Left ventricle myocardium superior (tissue), 1 donor: ENCODE results near the gene HPCAL1. TPM values are rescaled to one million over a fixed set of nuclear protein-coding genes. Genes with fewer than 3 reads are reported as not detected.
A peak's percentile ranks its signal among the peaks of the same experiment; 100 is the strongest.
"Not testable (repeated sequence)": the region's sequence is repeated elsewhere in the genome, so short reads cannot be mapped to it uniquely, and the experiment has no call there.

ENCODE experiments used
- ATAC-seq: fragments of 200-7000 bp; cut with Tn5 transposase; one replicate; pipeline ENCODE4 v1.9.1; 2020; ENCODE audit warnings: mild to moderate bottlenecking, moderate library complexity
- DNase-seq: peaks from one replicate; pipeline ENCODE4 v3.0.0-alpha.2; 2020
- intact Hi-C: fragments of 100-400 bp; cut with micrococcal nuclease; formaldehyde crosslinking; loops from one replicate; pipeline ENCODE4 v1.11.0; 2022
- total RNA-seq: library from RNA; stranded (reverse); fragmentation: NEBNext Ultra II Directional; extraction: Animal tissue kit (Norgen Biotek cat#: 25700); gene quantifications from one replicate; pipeline ENCODE4 v1.2.1, GENCODE V29; 2021
- donor health status: DM: no; HTN: yes; CAD: no; lungs with severe emphysema.

The HPCAL1 gene
- total RNA-seq, 1 donor from 2014 or later: 40.5 TPM

DNA sequence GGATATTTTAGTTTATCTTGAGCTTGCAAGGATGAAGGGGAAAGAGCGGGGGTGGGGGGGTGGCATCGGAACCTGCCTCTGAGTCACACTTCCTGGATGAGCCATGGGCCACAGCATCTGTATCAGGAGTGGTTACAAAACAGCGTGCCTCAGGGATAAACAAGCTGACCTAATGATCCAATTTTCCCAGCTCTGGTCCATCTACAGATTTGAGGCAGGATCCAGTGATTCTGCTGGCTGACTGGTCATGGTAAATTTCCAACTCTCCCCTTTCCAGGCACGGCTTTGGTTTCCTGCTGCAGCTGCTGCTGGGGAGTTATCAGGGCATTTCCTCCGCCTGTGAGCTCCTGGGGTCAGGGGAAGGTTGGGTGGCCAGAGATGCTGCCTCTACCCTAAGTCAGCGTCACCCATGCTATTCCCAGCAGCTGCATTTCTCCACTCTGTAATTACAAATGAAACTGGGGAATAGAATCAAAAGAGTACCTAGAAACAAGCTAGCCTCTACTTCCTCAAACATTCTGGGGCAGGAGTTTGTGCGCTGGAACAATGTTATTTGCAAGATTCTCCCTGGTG, 4.7 kb upstream of the HPCAL1 start:
- intact Hi-C loops: no loop called here
- DNase-seq (peak; percentile 57), ATAC-seq (peak; percentile 27)

DNA sequence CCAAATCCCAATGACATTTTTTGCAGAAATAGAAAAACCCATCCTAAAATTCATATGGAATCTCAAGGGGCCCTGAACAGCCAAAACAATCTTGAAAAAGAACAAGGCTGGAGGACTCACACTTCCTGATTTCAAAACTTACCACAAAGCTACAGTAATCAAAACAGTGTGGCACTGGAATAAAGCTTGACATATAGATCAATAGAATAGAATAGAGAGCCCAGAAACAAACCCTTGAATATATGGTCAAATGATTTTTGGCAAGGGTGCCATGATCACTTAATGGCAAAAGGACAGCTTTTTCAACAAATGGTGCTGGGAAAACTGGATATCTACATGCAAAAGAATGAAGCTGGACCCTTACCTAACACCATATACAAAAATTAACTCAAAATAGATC, 3.9 kb upstream of the HPCAL1 start:
- DNase-seq, ATAC-seq, intact Hi-C loops: not testable (repeated sequence)

DNA sequence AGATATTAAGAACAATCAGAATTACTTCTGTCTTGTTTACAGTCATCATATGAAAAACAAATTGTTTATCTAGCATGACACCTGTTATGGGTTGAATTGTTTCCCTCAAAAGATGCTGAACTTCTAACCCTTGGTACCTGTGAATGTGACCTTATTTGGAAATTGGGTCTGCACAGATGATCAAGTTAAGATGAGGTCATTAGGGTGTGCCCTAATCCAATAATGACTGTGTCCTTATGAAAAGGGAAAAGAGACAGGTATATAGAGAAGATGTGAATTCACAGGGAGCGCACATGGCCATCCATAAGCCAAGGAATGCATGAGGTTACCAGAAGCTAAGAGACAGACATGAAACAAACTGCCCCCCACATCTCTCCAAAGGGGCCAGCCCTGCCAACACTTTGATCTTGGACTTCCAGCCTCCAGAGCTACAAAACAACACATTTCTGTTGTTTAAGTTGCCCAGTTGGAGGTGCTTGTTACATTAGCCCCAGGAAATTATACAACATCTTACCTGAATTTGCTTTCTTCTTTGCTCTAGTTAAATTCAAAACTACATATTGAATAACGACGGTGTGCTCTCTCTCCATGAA, 2.3 kb upstream of the HPCAL1 start:
- DNase-seq (no peak), ATAC-seq (no peak)
- intact Hi-C loops: no loop called here

DNA sequence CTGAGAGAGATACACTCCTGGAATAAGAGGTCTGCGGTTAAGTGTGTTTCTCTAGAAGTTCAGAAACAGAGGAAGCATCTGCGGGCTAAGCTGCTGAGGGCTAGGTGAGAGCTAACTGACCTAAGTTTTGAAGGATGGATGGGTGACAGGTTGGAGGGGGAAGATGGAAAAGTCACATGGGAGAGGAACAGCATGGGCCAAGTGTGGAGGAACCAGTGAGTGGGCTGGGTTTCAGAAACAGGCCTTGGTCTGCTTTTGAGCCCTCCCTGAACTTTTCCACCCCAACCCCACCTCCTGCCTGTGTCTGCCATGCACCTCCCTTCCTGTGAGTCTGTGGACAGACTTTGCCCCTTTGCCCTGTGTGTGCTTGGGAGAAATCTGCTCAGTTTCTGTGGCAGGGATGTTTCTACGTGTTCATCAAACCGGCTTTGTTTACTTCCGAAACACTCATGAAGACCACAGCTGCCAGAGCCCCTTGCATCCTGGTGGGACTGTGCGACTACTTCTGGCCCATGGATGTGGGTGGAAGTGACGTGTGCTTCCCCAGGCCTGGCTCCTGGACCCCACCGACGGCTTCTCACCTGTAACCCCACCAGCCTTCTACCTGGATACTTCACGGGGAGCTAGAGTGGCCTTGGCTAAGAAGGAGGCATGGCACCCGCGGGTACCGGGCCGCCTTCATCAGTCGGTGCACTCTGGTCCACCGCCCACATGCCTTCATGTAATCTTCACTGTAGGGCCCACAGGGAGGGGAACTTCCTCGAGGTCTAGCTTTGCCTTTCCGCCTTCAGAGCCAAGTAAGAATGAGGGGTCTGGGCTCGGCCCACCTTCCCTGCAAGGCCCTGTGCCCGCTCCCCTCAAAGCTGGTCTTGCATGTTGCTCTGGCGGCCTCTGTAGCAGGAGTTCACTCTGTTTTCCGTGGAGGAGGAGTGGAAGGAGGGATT, 1.4 kb upstream of the HPCAL1 start:
- DNase-seq (no peak), ATAC-seq (no peak)
- intact Hi-C loops: no loop called here

DNA sequence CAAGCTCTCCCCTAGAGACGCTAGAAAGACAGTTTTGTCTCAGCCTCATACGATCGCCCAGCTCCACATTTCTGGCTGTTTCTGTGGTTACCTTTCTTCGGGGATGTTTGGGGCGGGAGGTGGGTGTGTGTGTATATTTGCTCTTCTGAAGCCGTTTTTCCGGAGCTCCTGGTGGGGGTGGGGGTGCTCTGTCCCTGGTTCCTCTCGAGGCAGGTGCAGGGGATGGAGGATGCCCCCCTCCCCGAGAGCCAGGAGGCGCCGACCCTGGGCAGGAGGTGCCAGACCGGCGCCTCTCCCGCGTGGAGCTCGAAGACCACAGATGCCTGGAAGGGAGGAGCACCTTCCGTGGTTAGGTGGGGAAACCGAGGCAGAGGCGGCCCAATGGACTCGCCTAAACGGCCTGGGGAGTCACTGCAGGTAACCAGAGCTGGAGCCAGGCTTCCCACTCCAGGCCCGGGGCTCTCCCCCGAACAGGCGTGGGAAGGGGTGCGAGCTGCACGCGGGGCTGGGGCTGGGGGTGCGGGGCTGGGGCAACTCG, 694 bp upstream of the HPCAL1 start:
- DNase-seq (no peak), ATAC-seq (no peak)
- intact Hi-C loops: no loop called here

DNA sequence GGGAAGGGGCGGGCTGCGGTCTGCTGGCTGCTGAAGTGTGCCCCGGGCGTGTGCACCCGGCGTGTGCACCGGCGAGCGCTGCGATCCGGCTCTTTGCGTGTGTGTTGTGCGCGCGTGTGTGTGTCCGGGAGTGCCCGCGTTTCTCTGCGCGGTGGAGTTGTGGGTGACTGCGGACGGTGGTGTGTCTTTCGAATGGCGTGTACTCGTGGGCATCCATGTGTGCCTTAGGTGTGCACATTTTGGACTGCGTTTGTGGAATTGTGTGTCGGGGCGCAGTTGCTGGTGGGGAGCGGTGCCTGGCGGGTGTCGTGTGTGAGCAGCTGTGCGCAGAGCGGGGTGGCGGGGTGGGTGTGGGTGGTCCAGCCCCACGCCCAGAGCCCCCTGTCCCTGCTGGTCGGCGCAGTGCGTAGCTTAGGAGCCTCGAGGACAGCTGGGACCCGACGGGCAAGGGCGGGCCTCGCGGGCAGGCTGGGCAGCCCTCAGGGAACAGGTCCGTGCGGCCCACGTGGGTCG, 533 bp downstream of the HPCAL1 start:
- intact Hi-C loops: no loop called here
- ATAC-seq: peak; percentile 7
- peak; percentile 59 for DNase-seq

DNA sequence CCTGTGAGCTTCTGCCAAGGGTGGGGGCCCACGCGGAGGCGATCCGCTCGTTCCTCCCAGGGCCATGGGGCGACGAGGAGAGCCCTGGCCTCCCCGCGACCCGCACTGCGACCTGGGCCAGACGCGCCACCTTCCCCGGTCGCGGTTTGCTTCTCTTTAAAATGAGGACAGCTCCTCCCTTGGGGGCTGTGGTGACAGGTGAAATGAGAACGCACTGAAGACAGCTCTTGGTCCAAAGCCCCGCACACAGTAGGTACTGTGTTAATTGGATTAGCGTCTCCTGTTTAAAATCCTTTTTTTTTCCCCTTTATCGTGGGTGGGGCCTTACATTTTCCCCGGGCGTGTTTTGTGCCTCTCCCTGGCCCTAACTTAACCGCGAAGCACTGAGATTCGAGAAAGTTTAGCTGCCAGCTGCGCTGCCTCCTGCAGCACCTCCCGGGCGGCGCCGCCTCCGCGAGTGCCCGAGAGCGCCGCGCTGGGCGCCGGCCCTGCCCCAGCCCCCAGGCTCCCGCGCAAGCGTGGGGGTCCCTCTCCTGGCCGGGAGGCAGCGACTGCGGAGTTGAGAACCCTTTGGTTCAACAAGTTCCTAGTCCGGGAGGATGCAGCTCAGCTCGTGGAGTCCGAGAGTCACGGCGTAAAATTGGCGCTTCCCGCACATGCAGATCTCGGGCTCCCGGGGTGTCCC, 1.1 kb downstream of the HPCAL1 start:
- ATAC-seq: peak; percentile 22
- peak; percentile 66 for DNase-seq
- intact Hi-C loops: no loop called here

DNA sequence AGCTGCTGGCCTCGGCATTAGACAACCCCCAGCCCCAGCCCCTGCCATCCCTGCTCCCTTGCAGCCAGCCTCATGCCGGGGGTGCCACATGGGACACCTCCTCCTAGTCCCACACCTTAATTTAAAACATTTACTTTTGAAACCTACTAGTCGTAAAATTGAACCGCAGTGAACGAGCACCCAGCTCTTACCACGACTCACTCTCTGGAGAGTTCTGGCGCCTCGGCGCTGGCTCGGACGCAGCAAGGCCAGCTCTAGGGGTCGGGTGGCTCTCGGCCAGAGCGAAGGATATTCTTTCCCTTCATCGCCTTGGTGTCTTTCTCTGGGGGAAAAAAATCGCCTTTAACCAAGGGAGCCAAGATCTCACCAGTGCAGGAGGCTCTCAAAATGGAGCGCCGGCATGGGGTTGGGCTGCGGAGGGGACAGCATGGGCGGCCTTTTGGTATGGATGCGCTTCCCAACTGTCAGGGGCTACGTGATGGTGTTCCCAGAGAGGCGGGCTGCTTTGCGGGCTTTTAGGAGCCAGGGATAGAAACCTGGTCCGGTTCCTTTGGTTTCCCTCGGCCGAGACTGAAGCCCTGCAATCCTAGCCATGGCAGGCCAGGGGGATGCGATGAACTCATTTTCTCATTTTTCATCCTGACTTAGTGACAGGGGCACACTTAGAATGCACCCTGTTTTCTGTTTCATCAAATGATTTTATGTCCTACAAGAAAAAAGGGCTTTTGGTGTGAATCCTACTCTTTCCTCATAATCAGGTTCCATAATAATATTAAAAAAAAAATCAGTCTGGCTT, 2.0 kb downstream of the HPCAL1 start:
- DNase-seq (peak; percentile 33), ATAC-seq (no peak)
- intact Hi-C loops: no loop called here

DNA sequence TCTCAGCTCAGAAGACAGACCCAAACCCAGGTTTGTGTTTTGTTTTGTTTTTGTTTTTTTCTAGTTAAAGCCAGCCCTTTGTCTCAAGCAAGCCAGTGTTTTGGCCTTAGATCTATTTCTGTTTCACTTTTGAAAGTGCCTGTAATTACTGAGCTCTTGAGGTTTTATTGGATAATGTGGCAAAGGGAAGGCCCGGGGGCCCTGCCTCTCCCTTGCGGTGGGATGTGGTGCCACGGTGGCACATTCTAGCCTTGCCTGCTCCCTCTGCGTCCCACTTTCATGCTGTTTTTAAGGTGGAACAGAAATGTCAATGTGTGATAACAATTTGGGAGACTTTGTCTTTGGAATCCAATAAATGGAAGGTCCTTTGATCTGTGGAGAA, 2.5 kb downstream of the HPCAL1 start:
- no peak for ATAC-seq
- intact Hi-C loops: no loop called here
- no peak for DNase-seq

DNA sequence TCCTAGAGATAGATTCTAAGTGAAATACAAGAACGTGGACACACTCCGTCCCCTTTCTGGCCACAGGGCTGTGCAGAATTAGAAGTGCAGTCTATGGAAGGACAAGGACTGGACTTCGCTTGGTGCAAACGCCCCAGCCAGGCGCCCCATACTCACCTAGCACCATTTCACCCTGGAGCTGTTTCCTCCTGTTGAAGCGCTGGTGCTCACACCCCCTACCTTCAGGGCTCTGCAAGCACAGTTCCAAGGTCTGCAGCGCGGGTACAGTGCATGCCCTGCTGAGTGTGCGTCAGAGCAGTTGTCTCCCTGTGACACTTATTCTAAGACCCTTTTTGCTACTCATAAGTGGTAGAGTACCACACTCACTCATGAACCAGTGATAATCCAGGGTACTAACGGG, 3.0 kb downstream of the HPCAL1 start:
- intact Hi-C loops: no loop called here
- DNase-seq (no peak), ATAC-seq (no peak)

DNA sequence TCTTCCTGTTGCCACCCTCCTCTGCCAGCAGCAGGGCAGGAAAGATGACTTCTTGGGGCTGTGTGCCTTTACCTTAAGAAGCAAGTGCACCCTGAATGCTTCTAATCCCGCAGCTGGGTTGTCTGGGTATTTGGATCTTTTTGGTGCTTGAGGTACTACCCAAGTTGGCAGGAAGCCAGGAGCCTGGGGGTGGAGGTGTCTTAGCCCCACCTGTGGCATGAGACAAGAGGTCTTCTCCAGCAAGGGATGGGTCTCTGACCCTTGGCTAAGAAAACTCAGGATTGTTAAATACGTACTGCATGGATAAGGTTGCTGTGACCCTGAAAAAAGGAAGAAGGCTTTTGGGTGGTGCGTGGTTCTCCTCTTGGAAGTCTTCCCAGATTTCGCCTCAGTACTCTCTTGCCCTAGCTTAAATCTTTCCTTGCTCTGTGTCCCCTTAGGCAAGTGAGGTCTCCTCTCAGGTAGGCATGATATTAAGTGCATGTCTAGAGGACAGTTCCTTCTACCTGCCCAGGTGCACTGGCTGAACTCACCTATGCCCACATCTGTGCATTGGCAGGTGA, 4.3 kb downstream of the HPCAL1 start:
- intact Hi-C loops: no loop called here
- DNase-seq (no peak), ATAC-seq (no peak)

DNA sequence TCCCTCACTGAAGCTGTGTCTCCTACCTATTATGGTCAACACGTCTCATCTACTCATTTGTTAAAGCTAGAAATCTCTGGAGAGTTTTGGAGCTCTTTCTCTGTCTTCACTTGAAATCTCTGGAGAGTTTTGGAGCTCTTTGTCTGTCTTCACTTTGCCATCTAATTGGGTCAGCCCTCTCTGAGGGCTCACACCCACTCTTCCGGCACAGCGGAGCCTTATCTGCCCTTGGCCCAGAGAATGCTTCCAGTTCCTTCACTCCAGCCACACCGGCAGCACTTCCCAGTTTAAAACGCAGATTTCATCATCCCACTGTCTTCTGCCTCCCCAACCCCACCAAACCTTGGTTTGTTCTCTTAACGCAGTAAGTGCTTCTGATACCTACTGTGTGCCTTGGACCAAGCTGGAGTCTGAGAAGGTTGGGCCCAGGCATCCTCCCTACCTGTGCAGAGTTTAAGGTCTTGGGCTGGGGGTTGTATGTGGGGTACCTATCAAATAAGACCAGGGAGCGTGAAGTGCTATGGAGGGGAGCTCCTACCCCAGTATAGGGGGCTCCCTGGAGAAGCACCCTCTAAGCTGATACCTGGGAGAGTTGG, 5.0 kb downstream of the HPCAL1 start:
- ATAC-seq (no peak), DNase-seq (no peak)
- intact Hi-C loops: no loop called here

DNA sequence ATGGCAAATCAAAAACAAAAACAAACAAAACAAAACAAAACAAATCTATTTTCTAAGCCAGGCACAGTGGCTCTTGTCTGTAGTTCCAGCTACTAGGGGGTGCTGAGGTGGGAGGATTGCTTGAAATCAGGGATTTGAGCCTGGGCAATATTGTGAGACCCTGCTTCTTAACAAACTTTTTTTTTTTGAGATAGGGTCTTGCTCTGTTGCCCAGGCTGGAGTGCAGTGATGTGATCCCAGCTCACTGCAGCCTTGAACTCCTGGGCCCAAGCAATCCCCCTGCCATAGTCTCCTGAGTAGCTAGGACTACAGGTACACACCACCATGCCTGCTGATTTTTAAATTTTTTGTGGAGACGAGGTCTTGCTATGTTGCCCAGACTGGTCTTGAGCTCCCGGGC, 6.2 kb downstream of the HPCAL1 start:
- intact Hi-C loops: no loop called here
- ATAC-seq (no peak), DNase-seq (no peak)

DNA sequence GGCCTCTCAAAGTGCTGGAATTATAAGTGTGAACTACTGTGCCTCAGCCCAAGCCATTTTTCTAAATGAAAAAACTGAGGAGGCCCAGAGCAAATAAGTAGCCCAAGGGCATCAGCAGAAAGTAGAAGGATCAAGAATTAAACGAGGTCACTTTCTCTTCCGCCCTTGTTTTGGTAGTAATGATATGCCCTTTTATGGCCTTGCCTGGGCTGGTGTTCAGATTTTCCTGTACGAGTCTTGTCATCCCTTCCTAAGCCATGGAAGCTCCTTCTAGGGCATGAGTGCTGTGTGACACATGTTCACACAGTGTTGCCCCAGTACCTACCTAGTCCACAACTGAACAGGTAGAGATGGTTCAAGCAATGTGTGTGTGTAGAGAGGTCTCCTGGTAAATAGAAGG, 6.6 kb downstream of the HPCAL1 start:
- intact Hi-C loops: no loop called here
- ATAC-seq: no peak
- no peak for DNase-seq

DNA sequence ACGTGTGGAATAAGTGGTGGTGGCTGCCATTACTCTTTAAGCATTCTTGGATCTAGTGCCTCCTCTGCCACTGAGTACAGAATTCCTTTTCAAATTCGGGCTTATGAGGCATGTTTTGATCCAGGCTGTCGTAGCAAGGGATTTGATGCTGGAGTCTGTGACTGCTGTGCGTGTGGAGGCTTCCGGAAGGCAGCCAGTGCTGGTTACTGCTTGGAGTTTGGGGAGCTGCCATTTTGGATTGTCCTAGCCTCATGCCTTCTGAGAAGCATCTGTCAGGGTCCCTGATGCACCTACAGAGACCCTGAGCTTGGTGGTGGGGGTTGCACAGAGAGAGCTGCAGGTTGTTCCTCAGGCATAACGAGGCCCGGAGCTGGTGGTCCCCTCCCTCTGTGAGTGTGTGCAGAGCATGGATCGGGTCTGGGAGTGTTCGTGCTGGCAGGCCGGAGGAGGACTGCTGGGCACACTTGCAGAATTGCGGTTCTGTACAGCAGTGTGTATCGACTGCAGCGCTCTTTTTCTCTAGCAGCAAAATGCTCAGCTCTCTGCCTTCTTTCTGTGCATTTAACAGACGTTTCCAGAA, 7.7 kb downstream of the HPCAL1 start:
- ATAC-seq (no peak), DNase-seq (no peak)
- intact Hi-C loops: no loop called here

DNA sequence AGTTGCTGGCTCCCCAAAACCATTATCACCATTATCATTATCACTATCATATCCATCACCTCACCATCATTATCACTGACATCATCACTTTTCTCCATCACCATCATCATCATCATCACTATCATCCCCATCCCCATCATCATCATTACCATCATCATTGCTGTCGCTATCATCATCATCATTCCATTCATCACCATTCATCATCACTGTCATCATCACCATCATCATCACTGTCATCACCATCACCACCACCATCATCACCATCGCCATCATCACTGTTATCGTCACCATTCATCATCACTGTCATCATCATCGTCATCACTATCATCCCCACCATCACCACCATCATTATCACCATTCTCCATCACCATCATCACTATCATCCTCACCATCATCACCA, 9.0 kb downstream of the HPCAL1 start:
- DNase-seq (no peak), ATAC-seq (no peak)
- intact Hi-C loops: no loop called here

DNA sequence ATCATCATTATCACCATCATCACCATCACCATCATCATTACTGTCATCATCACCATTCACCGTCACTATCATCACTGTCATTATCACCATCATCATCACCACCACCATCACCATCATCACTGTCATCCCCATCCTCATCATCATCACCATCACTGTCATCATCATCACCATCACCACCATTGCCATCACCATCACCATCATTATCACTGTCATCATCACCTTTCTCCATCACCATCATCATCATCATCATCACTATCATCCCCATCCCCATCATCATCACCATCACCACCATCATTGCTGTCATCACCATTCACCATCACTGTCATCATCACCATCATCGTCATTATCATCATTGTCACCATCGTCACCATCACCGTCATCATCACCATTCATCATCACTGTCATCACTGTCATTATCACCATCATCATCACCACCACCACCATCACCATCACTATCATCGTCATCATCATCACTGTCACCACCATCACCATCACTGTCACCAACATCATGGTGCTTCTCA, 9.8 kb downstream of the HPCAL1 start:
- ATAC-seq: no peak
- DNase-seq: no peak
- intact Hi-C loops: no loop called here
